ENCODE results near the gene KCNG1.
"Not testable (repeated sequence)": the region's sequence is repeated elsewhere in the genome, so short reads cannot be mapped to it uniquely, and the experiment has no call there.

KCNG1 gene

DNA sequence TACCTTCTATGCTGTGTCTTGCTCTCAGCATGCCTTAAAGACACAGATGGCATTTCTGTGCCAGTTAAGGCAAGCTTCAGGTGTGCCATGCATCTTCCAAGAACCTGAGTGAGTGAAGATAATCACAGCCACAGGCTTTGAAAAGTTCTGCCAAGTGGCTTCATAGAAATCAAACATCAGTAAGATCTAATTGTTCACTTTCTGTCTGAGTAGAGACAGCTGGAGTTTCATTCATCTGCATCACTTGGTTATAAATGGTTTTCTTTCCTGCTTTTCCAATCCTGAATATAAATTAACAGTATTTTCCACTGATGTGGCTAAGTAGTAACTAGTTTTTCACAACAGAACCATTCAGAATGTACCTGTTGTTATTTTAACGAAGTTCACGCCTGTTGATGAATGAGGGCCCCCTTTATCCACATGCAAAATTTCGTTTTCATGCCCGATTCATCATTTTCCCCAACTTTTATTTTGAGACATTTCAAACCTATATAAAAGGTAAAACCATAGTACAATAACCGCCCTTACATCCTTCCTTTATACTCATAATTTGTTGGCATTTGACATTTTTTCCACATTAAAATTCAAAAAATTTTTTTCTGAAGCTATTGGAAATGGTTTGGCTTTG lies 38.6 kb upstream of the KCNG1 start:
- no peak for DNase-seq (ENCODE audit: low spot score)
- TF ChIP-seq, protein P1, sequence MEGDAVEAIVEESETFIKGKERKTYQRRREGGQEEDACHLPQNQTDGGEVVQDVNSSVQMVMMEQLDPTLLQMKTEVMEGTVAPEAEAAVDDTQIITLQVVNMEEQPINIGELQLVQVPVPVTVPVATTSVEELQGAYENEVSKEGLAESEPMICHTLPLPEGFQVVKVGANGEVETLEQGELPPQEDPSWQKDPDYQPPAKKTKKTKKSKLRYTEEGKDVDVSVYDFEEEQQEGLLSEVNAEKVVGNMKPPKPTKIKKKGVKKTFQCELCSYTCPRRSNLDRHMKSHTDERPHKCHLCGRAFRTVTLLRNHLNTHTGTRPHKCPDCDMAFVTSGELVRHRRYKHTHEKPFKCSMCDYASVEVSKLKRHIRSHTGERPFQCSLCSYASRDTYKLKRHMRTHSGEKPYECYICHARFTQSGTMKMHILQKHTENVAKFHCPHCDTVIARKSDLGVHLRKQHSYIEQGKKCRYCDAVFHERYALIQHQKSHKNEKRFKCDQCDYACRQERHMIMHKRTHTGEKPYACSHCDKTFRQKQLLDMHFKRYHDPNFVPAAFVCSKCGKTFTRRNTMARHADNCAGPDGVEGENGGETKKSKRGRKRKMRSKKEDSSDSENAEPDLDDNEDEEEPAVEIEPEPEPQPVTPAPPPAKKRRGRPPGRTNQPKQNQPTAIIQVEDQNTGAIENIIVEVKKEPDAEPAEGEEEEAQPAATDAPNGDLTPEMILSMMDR (IDR thresholded peaks at IDR 0.05; ENCODE audit: extremely low read depth, missing control alignments) = no peak

DNA sequence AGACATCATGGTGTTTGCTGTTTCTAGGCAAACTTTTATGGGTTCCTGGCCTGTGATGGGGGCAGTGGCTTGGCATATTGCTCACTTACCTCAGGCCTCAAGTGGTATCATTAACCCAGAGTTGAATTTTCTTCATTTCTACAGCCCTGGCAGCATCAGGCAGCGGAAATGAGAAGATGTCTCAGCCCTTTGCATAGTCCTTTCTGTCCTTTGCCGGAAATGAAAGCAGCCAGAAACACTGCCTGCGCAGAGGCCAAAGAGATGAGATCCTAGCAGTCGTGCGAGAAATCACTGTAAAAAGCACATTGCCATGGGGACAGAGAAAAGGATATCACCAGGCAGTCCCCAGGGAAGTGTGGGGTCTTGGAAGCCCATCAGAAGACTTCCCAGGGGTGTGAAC lies 37.4 kb upstream of the KCNG1 start:
- TF ChIP-seq, protein P1 (IDR thresholded peaks at IDR 0.05; ENCODE audit: extremely low read depth, missing control alignments) = no peak
- DNase-seq (ENCODE audit: low spot score) = no peak

DNA sequence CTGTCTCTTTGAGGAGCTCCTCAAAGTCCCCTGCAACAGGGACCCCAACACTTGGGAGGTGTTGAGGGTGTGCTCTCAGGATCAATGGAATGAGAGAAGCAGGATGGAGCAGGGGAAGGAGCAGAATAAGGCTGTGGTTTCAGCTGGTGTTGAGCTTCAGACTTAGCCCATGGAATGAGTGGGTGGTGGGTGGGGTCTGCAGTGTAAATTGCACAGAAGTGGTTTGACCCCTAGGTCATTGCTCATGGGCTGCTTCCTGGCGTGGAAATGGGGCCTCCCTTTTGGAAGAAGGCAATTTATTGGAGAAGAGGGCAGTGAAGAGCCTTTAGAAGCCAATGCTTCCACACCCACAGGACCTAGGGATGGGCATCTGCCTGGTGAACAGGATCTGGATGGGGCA lies 37.0 kb upstream of the KCNG1 start:
- DNase-seq (ENCODE audit: low spot score) = no peak
- TF ChIP-seq, protein P1 (IDR thresholded peaks at IDR 0.05; ENCODE audit: extremely low read depth, missing control alignments) = no peak

DNA sequence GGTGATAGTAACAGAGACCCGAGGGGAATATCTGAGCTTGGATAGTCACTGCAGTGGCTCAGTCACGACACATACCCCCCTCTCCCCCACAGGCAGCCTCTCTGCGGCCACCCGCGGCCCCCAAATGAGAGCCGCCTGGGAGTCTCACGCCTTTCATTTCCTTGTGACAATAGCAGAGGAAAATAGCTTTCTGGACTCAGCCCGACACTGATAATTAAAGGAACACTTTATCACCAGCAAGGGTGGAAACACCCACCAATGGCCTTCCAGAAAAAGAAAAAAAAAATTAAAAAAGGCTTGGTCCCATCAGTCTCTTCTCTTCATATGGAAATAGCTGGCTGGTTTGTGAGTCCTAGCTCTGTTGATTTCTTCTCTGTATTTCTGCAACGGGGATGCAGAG lies 35.1 kb upstream of the KCNG1 start:
- DNase-seq (ENCODE audit: low spot score) = no peak

DNA sequence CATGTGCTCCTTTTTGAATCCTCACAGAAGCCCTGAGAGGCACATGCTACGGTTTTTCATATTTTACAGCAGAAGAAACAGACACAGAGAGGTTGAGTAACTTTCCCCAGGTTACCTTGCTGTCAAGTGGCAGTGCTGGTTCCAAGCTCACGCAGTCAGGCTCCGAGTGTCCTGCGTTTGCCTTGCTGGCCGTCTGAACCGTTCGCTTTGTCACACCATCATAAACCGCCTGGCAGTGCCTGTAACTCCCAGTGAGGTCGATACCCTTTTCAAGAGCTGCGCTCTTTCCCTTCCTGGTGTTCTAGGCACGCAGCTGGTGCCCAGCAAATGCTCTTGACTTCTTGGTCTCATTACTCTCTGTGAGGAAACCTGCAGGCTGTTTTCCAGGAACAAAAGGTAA lies 31.3 kb upstream of the KCNG1 start:
- DNase-seq (ENCODE audit: low spot score) = no peak
- TF ChIP-seq, protein P1 (IDR thresholded peaks at IDR 0.05; ENCODE audit: extremely low read depth, missing control alignments) = no peak

More for the DNA sequence above, 35.1 kb upstream of the KCNG1 start:
- TF ChIP-seq, protein P1 (IDR thresholded peaks at IDR 0.05; ENCODE audit: extremely low read depth, missing control alignments) = no peak

DNA sequence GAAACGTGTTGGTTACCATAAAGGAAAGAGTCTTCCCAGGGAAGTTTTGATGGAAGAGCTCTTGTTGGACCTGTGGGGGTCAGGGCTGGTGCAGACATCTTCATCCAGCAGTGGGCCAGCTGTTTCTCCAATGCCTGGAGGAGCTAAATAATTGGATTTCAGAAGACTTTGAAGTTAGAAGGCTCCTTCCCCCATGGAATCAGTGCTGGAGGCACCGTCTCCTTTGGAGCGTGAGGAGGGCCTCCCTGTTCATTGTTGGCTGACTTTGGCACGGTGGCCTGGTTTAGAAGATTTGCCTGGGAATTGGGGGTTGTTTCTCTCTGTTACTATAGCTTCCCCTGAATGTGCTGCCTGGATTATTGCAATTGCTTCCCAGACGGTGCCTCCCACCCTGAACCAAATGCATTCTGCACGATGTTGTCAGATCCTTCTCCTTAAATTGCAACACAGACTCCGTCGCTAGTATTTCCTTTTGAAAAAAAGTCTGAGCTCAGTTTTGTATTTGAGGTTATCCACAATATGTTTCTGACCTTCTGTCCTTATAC lies 27.7 kb upstream of the KCNG1 start:
- TF ChIP-seq, protein P1 (IDR thresholded peaks at IDR 0.05; ENCODE audit: extremely low read depth, missing control alignments) = no peak
- DNase-seq (ENCODE audit: low spot score) = no peak

DNA sequence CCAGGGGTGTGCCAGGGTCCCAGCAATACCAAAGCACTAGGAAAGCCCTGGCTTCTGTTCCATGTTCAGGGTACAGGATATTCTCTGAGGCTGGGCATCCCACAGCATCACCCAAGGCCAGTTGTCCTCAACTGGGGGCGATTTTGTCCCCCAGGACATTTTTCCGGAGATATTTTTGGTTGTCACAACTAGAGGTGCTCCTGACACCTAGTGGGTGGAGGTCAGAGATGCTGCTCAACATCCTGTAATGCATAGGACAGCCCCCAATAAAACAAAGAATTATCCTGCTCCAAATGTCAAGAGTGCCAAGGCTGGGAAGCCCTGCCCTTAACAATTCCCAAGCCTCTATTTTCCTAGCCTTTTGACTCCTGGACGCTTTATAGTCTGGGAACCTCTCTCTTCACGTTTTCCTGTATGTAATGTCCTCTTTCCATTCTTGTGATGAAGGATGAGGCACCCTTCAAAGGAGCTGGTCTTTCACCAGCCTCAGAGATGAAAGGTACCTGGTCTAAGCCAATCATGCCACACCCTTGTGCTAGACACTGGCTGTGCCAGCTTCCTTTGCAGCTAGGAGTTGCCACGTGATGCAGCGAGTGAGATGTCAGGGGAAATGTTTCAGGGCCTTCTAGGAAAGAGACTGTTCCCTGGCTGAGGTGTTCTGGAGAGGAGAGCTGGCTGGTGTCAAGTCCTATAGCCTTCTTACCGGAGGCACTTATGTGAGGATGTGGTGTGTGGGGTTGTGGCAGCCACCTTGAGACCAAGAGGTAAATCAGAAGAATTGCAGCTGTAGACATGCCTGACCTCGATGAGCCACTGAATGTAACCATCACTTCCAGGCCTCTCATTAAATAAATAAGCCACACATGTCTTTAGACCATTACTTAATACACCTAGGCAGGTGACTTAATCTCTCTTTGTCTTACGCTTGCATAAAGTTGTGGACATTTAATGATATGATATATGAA lies 23.4 kb upstream of the KCNG1 start:
- DNase-seq (ENCODE audit: low spot score) = no peak
- TF ChIP-seq, protein P1 (IDR thresholded peaks at IDR 0.05; ENCODE audit: extremely low read depth, missing control alignments) = no peak

DNA sequence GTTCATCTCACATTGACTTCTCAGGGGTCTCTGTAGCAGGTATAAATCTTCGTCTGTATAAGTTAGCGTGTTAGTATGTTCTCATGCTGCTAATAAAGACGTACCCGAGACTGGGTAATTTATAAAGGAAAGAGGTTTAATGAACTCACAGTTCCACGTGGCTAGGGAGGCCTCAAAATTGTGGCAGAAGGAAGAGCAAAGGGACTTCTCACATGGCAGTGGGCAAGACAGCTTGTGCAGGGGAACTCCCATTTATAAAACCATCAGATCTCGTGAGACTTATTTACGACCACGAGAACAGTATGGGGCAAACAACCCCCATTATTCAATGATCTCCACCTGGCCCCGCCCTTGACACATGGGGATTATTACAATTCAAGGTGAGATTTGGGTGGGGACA lies 22.6 kb upstream of the KCNG1 start:
- DNase-seq (ENCODE audit: low spot score) = not testable (repeated sequence)
